HCT116 (cell line): ENCODE results near the gene ABTB2. TPM values are rescaled to one million over a fixed set of nuclear protein-coding genes. Genes with fewer than 3 reads are reported as not detected.

Experiments
- ATAC-seq: fragments of 200-7000 bp; cut with Tn5 transposase; 2 replicates; pipeline ENCODE4 v1.9.1; 2020; ENCODE audit warnings: mild to moderate bottlenecking, moderate library complexity
- BruUV-seq: library from RNA; stranded (reverse); fragments of 400-500 nt; replicated peaks from 2 replicates; lab custom pipeline; 2021; lab: Mats Ljungman, UMichigan
- CTCF ChIA-PET: fragments of 300-600 bp; sonication (Branson Sonifier 250); formaldehyde crosslinking; loops from one replicate; lab custom pipeline; 2021; ENCODE audit warnings: antibody characterized with exemption; lab: Charles Lee
- POLR2A ChIA-PET: fragments of 300-600, 350-600 bp; sonication (Branson Sonifier 250); formaldehyde crosslinking; loops from one replicate; lab custom pipeline; 2021; ENCODE audit warnings: antibody characterized with exemption; lab: Charles Lee
- RAD21 ChIA-PET, 2 experiments: fragments of 300-600 bp; sonication (Branson Sonifier 250); formaldehyde crosslinking; loops; one replicate each; lab custom pipeline; 2023; ENCODE audit warnings: low total read pairs in 2 of 2; ENCODE audit not compliant: uncharacterized antibody in 2 of 2, unreplicated experiment in 2 of 2, low non-redundant PET in 1 of 2; lab: Charles Lee
- DNase-seq: peaks from one replicate; pipeline ENCODE4 v3.0.0-alpha.2; 2010; ENCODE audit warnings: low read depth, low spot score
- H2AFZ ChIP-seq: fragments of 200-600 bp; shearing (Covaris generic), sonication (generic); 2 replicates; pipeline ENCODE4 v1.6.1; 2017; ENCODE audit warnings: low read depth, mixed run types, mixed read lengths, antibody characterized with exemption, low read length; ENCODE audit not compliant: poor library complexity, severe bottlenecking
- H3K27ac ChIP-seq: 2 replicates; pipeline ENCODE4 v1.5.1; 2012; ENCODE audit warnings: low read depth, low read length
- H3K27me3 ChIP-seq: fragments of 200-600 bp; sonication (generic); 2 replicates; pipeline ENCODE4 v1.6.1; 2016; ENCODE audit warnings: mixed run types, low read length, mixed read lengths; ENCODE audit not compliant: insufficient read depth
- H3K36me3 ChIP-seq, 2 experiments: fragments of 200-500 bp in 1 of 2; fragments of 200-600 bp in 1 of 2; sonication (Bioruptor generic) in 1 of 2; sonication (generic) in 1 of 2; 2 replicates each; pipeline versions ENCODE4 v1.5.1 to v1.6.1; 2014 to 2016; ENCODE audit warnings: low read length in 2 of 2, inconsistent platforms in 1 of 2, mixed read lengths in 1 of 2, mixed run types in 1 of 2; ENCODE audit not compliant: insufficient read depth in 2 of 2, control insufficient read depth in 1 of 2
- H3K4me1 ChIP-seq, 2 experiments: fragments of 200-600 bp in 1 of 2; sonication (generic) in 1 of 2; 2 replicates each; pipeline versions ENCODE4 v1.5.1 to v1.6.1; 2012 to 2017; ENCODE audit warnings: low read length in 2 of 2, inconsistent platforms in 1 of 2, mild to moderate bottlenecking in 1 of 2, mixed read lengths in 1 of 2, mixed run types in 1 of 2, moderate library complexity in 1 of 2; ENCODE audit not compliant: insufficient read depth in 2 of 2, control insufficient read depth in 1 of 2
- H3K4me2 ChIP-seq: fragments of 200-600 bp; sonication (generic); 2 replicates; pipeline ENCODE4 v1.6.1; 2017; ENCODE audit warnings: mixed run types, low read length, mixed read lengths
- H3K4me3 ChIP-seq, 2 experiments: fragments of 200-600 bp in 1 of 2; sonication (generic) in 1 of 2; replicated peaks in 1 of 2; 2 replicates each; pipeline ENCODE4 v1.5.1; 2011 to 2016; ENCODE audit warnings: low read length in 2 of 2, control low read depth in 1 of 2, low read depth in 1 of 2, mild to moderate bottlenecking in 1 of 2, mixed read lengths in 1 of 2, mixed run types in 1 of 2
- H3K79me2 ChIP-seq: fragments of 200-600 bp; sonication (generic); 2 replicates; pipeline ENCODE4 v1.6.1; 2017; ENCODE audit warnings: mild to moderate bottlenecking, mixed run types, low read length, moderate library complexity, mixed read lengths; ENCODE audit not compliant: insufficient read depth
- H3K9ac ChIP-seq: fragments of 200-600 bp; sonication (generic); 2 replicates; pipeline ENCODE4 v1.6.1; 2016; ENCODE audit warnings: low read length, mixed read lengths
- H3K9me2 ChIP-seq: fragments of 200-600 bp; sonication (generic), shearing (Covaris generic); 2 replicates; pipeline ENCODE4 v1.6.1; 2017; ENCODE audit warnings: mixed run types, mild to moderate bottlenecking, moderate library complexity; ENCODE audit not compliant: insufficient read depth
- H3K9me3 ChIP-seq, 2 experiments: fragments of 200-500 bp in 1 of 2; fragments of 200-600 bp in 1 of 2; sonication (Bioruptor generic) in 1 of 2; sonication (generic) in 1 of 2; 2 replicates each; pipeline ENCODE4 v1.6.1; 2014 to 2017; ENCODE audit warnings: low read length in 2 of 2, mixed read lengths in 2 of 2, inconsistent platforms in 1 of 2, low read depth in 1 of 2, mild to moderate bottlenecking in 1 of 2, mixed run types in 1 of 2, moderate library complexity in 1 of 2; ENCODE audit not compliant: control insufficient read depth in 1 of 2, insufficient read depth in 1 of 2
- H4K20me1 ChIP-seq: fragments of 200-600 bp; sonication (generic), shearing (Covaris generic); 2 replicates; pipeline ENCODE4 v1.6.1; 2017; ENCODE audit warnings: mixed run types, mild to moderate bottlenecking, moderate library complexity; ENCODE audit not compliant: insufficient read depth
- CBX3 ChIP-seq: IDR thresholded peaks from 2 replicates; pipeline ENCODE4 v1.6.1; 2012; ENCODE audit warnings: low read depth
- EZH2 ChIP-seq: fragments of 200-600 bp; sonication (generic); IDR thresholded peaks from 2 replicates; pipeline ENCODE4 v1.6.1; 2017; ENCODE audit warnings: antibody characterized with exemption, mixed run types
- EZH2phosphoT487 ChIP-seq: fragments of 200-600 bp; IDR thresholded peaks from 2 replicates; pipeline ENCODE4 v1.6.1; 2018; ENCODE audit warnings: antibody characterized with exemption, borderline replicate concordance
- FOSL1 ChIP-seq: IDR thresholded peaks from 2 replicates; pipeline ENCODE4 v1.6.1; 2012; ENCODE audit warnings: low read depth
- JUND ChIP-seq: IDR thresholded peaks from 2 replicates; pipeline ENCODE4 v1.6.1; 2012
- POLR2AphosphoS5 ChIP-seq: IDR thresholded peaks from 2 replicates; pipeline ENCODE4 v1.6.1; 2011; ENCODE audit warnings: mild to moderate bottlenecking, low read depth, low read length, moderate library complexity
- SIN3A ChIP-seq: IDR thresholded peaks from 2 replicates; pipeline ENCODE4 v1.6.1; 2012; ENCODE audit warnings: low read depth
- SP1 ChIP-seq: IDR thresholded peaks from 2 replicates; pipeline ENCODE4 v1.6.1; 2012; ENCODE audit warnings: low read depth
- SRF ChIP-seq: IDR thresholded peaks from 2 replicates; pipeline ENCODE4 v1.6.1; 2012; ENCODE audit warnings: low read depth
- YY1 ChIP-seq: IDR thresholded peaks from 2 replicates; pipeline ENCODE4 v1.6.1; 2011; ENCODE audit warnings: low read length, low read depth, moderate library complexity, mild to moderate bottlenecking; ENCODE audit not compliant: insufficient replicate concordance; ENCODE audit errors: extremely low read depth
- ZNF274 ChIP-seq: fragments of 200-500 bp; sonication (Bioruptor generic); IDR thresholded peaks from 2 replicates; pipeline ENCODE4 v1.6.1; 2014; ENCODE audit warnings: mild to moderate bottlenecking, low read depth, low read length, inconsistent platforms
- intact Hi-C: fragments of 100-400 bp; cut with micrococcal nuclease; formaldehyde crosslinking; loops from 2 replicates; pipeline ENCODE4 v1.10.0; 2022
- total RNA-seq: library from RNA; stranded (reverse); gene quantifications from one replicate; pipeline ENCODE4 v1.2.1, GENCODE V29; 2021; ENCODE audit not compliant: unreplicated experiment
- TF ChIP-seq, protein P1 (sequence below), 3 experiments: fragments of 200-600 bp in 1 of 3; sonication (generic) in 1 of 3; IDR thresholded peaks in 2 of 3; conservative IDR thresholded peaks in 1 of 3; 2 replicates each; pipeline ENCODE4 v1.5.1; 2012 to 2017; ENCODE audit warnings: low read depth in 2 of 3, low read length in 2 of 3, antibody characterized with exemption in 1 of 3, borderline replicate concordance in 1 of 3, control low read depth in 1 of 3, mild to moderate bottlenecking in 1 of 3, mixed read lengths in 1 of 3, mixed run types in 1 of 3, moderate library complexity in 1 of 3; ENCODE audit not compliant: insufficient read depth in 1 of 3
- TF ChIP-seq, protein P2 (sequence below): IDR thresholded peaks from 2 replicates; pipeline ENCODE4 v1.6.1; 2011; ENCODE audit warnings: mild to moderate bottlenecking, low read length, moderate library complexity; ENCODE audit not compliant: insufficient replicate concordance; ENCODE audit errors: extremely low read depth

Gene ABTB2
- total RNA-seq, 1 experiment from 2014 or later = 6.8 TPM

DNA sequence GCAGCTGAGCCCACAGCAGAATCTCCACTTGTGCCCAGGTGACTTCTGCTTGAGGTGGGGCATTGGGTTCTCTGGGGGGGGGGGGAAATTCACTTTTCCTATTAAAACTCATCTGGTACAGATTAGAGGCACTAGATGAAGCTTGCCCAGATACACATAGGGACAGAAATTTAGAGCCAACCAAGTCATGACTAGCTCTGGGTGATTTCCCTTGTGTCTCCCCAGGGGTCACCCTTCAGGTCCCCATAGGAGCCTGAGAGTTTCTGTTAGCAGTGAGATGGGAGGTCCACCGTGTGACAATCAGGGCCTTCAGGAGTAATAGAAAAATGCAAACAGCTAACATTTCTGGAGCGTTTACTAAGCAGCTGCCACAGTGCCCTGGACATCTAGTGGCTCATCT, 175.4 kb downstream of the ABTB2 start:
- POLR2A ChIA-PET = interaction anchor here (1.3 kb wide), 1 partner anchor 52 kb away, joined by 3 read pairs; no protein-coding TSS in a partner anchor
- no peaks in the 10 kb centered on the region for H3K4me1 ChIP-seq

DNA sequence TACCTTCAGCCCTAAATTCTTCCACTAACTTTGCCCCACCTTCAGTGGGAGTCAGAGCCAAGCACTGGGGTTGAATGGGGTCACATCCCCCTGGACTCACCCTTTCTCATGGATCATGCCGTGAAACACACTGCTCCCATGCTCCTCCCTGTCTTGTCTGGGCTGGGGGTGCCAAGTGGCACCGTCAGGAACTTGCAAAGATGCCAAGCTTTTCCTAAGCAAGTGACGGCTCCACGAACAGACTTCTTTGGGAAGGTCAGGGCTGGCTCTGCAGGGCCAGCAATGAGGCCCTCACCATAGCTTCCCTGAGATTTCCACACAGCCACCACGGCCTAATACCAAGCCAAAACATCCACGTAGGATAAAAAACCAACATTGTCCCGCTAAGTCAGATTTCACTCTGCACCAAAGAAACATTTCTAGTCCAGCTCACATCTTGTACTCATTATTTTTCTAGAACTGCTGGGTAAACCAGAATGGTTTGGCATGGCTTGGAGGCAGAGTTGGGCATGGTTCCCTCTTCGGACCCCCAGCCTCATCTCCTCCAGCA, 175.9 kb downstream of the ABTB2 start:
- no peaks in the 10 kb centered on the region for H3K79me2 ChIP-seq
- H3K27ac ChIP-seq = no peak overlapping the region
- CTCF ChIA-PET = no interaction called here
- H3K27me3 ChIP-seq = no peaks in the 10 kb centered on the region
- no peak overlapping the region for H3K9ac ChIP-seq
- POLR2A ChIA-PET = interaction anchor here (1.3 kb wide), 1 partner anchor 52 kb away, joined by 3 read pairs; no protein-coding TSS in a partner anchor
- H4K20me1 ChIP-seq = no peaks in the 10 kb centered on the region
- DNase-seq = no peak
- no peaks in the 10 kb centered on the region for H3K4me1 ChIP-seq
- TF ChIP-seq SRF (no peak), EZH2phosphoT487 (no peak), CBX3 (no peak), FOSL1 (no peak), POLR2AphosphoS5 (no peak), JUND (no peak), YY1 (no peak), SP1 (no peak), SIN3A (no peak)
- TF ChIP-seq, protein P1, sequence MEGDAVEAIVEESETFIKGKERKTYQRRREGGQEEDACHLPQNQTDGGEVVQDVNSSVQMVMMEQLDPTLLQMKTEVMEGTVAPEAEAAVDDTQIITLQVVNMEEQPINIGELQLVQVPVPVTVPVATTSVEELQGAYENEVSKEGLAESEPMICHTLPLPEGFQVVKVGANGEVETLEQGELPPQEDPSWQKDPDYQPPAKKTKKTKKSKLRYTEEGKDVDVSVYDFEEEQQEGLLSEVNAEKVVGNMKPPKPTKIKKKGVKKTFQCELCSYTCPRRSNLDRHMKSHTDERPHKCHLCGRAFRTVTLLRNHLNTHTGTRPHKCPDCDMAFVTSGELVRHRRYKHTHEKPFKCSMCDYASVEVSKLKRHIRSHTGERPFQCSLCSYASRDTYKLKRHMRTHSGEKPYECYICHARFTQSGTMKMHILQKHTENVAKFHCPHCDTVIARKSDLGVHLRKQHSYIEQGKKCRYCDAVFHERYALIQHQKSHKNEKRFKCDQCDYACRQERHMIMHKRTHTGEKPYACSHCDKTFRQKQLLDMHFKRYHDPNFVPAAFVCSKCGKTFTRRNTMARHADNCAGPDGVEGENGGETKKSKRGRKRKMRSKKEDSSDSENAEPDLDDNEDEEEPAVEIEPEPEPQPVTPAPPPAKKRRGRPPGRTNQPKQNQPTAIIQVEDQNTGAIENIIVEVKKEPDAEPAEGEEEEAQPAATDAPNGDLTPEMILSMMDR (IDR thresholded peaks at IDR 0.05 in 2 of 3, conservative IDR thresholded peaks at IDR 0.05 in 1 of 3; ENCODE audit: borderline replicate concordance in 1 of 3, insufficient read depth in 1 of 3, low read depth in 2 of 3, low read length in 2 of 3) = no peak
- TF ChIP-seq, protein P2, sequence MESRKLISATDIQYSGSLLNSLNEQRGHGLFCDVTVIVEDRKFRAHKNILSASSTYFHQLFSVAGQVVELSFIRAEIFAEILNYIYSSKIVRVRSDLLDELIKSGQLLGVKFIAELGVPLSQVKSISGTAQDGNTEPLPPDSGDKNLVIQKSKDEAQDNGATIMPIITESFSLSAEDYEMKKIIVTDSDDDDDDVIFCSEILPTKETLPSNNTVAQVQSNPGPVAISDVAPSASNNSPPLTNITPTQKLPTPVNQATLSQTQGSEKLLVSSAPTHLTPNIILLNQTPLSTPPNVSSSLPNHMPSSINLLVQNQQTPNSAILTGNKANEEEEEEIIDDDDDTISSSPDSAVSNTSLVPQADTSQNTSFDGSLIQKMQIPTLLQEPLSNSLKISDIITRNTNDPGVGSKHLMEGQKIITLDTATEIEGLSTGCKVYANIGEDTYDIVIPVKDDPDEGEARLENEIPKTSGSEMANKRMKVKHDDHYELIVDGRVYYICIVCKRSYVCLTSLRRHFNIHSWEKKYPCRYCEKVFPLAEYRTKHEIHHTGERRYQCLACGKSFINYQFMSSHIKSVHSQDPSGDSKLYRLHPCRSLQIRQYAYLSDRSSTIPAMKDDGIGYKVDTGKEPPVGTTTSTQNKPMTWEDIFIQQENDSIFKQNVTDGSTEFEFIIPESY = no peak
- intact Hi-C loops = no loop called here
- H3K9me2 ChIP-seq = no peaks in the 10 kb centered on the region
- H3K4me3 ChIP-seq = no peak overlapping the region
- no TSS peak for BruUV-seq
- H3K36me3 ChIP-seq = no peaks in the 10 kb centered on the region
- no peaks in the 10 kb centered on the region for H3K9me3 ChIP-seq
- RAD21 ChIA-PET = interaction anchor here in 1 of 2 experiments (1.2 kb wide), 1 partner anchor 8 kb away, joined by 5 read pairs; no protein-coding TSS in a partner anchor
- H2AFZ ChIP-seq = no peak overlapping the region
- no peak for ATAC-seq
- no peak overlapping the region for H3K4me2 ChIP-seq

More for the DNA sequence above, 175.4 kb downstream of the ABTB2 start:
- DNase-seq (no peak), ATAC-seq (no peak)
- Histone ChIP-seq H3K27me3 (no peaks in the 10 kb centered on the region), H4K20me1 (no peaks in the 10 kb centered on the region), H3K4me2 (no peak overlapping the region), H3K4me3 (no peak overlapping the region), H3K9me3 (no peaks in the 10 kb centered on the region), H2AFZ (no peak overlapping the region), H3K9me2 (no peaks in the 10 kb centered on the region), H3K27ac (no peak overlapping the region), H3K36me3 (no peaks in the 10 kb centered on the region), H3K9ac (no peak overlapping the region), H3K79me2 (no peaks in the 10 kb centered on the region)
- CTCF ChIA-PET = no interaction called here
- TF ChIP-seq SIN3A = no peak
- no peak for TF ChIP-seq CBX3
- no peak for TF ChIP-seq ZNF274
- no peak for TF ChIP-seq EZH2phosphoT487
- TF ChIP-seq EZH2 = no peak
- BruUV-seq = no TSS peak
- RAD21 ChIA-PET = interaction anchor here in 1 of 2 experiments (1.2 kb wide), 1 partner anchor 8 kb away, joined by 5 read pairs; no protein-coding TSS in a partner anchor
- intact Hi-C loops = no loop called here
